ENCODE data around the gene ZFHX2.

The ZFHX2 gene

GRCh38 chr14:23572836-23573235 lies 21.3 kb upstream of the ZFHX2 start:
- no peak for DNase-seq (ENCODE audit: low spot score)

GRCh38 chr14:23572524-23572828 lies 20.9 kb upstream of the ZFHX2 start:
- DNase-seq (ENCODE audit: low spot score): no peak

GRCh38 chr14:23571701-23572523 lies 20.3 kb upstream of the ZFHX2 start:
- DNase-seq (ENCODE audit: low spot score): no peak

- DNase-seq (ENCODE audit: low spot score): no peak
Observed at GRCh38 chr14:23570806-23571483, 19.4 kb upstream of the ZFHX2 start.

GRCh38 chr14:23569443-23570151 lies 18.0 kb upstream of the ZFHX2 start:
- peak; percentile 44 for DNase-seq (ENCODE audit: low spot score)

GRCh38 chr14:23568600-23569331 lies 17.2 kb upstream of the ZFHX2 start:
- DNase-seq (ENCODE audit: low spot score): peak; percentile 53

- no peak for DNase-seq (ENCODE audit: low spot score)
Observed at GRCh38 chr14:23568021-23568599, 16.5 kb upstream of the ZFHX2 start.

- peak; percentile 90 for DNase-seq (ENCODE audit: low spot score)
Observed at GRCh38 chr14:23567186-23568020, 15.8 kb upstream of the ZFHX2 start, which contains the start of gene AP1G2. Gene AP1G2, minus strand, starts transcription at chr14:23567791. Its CDS starts 477 bp downstream, at chr14:23567314.

GRCh38 chr14:23566778-23567185 lies 15.2 kb upstream of the ZFHX2 start:
- no peak for DNase-seq (ENCODE audit: low spot score)

GRCh38 chr14:23566112-23566777 lies 14.7 kb upstream of the ZFHX2 start:
- no peak for DNase-seq (ENCODE audit: low spot score)

GRCh38 chr14:23565626-23566025 lies 14.1 kb upstream of the ZFHX2 start:
- no peak for DNase-seq (ENCODE audit: low spot score)

GRCh38 chr14:23564876-23565275 lies 13.3 kb upstream of the ZFHX2 start:
- DNase-seq (ENCODE audit: low spot score): no peak

GRCh38 chr14:23564181-23564812 lies 12.7 kb upstream of the ZFHX2 start:
- DNase-seq (ENCODE audit: low spot score): no peak

- no peak for DNase-seq (ENCODE audit: low spot score)
Observed at GRCh38 chr14:23563473-23564180, 12.1 kb upstream of the ZFHX2 start.

GRCh38 chr14:23562822-23563472 lies 11.4 kb upstream of the ZFHX2 start:
- DNase-seq (ENCODE audit: low spot score): peak; percentile 72

- DNase-seq (ENCODE audit: low spot score): no peak
Observed at GRCh38 chr14:23561873-23562821, 10.6 kb upstream of the ZFHX2 start.

GRCh38 chr14:23561259-23561658 lies 9.7 kb upstream of the ZFHX2 start:
- DNase-seq (ENCODE audit: low spot score): no peak

Measured in NAMALWA (cell line).